HepG2 (cell line): ENCODE data around the gene ZNRD2. TPM values are rescaled to one million over a fixed set of nuclear protein-coding genes. Genes with fewer than 3 reads are reported as not detected.

ENCODE experiments used
- ATF3 ChIP-seq: sonication (generic); formaldehyde crosslinking; IDR thresholded peaks from 2 replicates; pipeline ENCODE4 v1.4.0; 2020; ENCODE audit warnings: missing genetic modification reagents
- ATF5 ChIP-seq: sonication (generic); formaldehyde crosslinking; IDR thresholded peaks from 2 replicates; pipeline ENCODE4 v1.4.0; 2020; ENCODE audit warnings: mild to moderate bottlenecking, low read depth, missing genetic modification reagents
- BRF2 ChIP-seq: sonication (generic); formaldehyde crosslinking; IDR thresholded peaks from 2 replicates; pipeline ENCODE4 v1.8.1; 2022; ENCODE audit warnings: mild to moderate bottlenecking, missing genetic modification reagents
- ELF4 ChIP-seq: sonication (generic); formaldehyde crosslinking; IDR thresholded peaks from 2 replicates; pipeline ENCODE4 v1.5.0; 2020; ENCODE audit warnings: missing genetic modification reagents, mild to moderate bottlenecking, moderate library complexity, borderline replicate concordance
- ELK4 ChIP-seq: sonication (generic); formaldehyde crosslinking; IDR thresholded peaks from 2 replicates; pipeline ENCODE4 v1.9.0; 2021; ENCODE audit warnings: missing genetic modification reagents, borderline replicate concordance
- ETS1 ChIP-seq: sonication (generic); formaldehyde crosslinking; IDR thresholded peaks from 2 replicates; pipeline ENCODE4 v1.4.0; 2020; ENCODE audit warnings: missing genetic modification reagents
- FOXA1 ChIP-seq, 2 experiments: fragments of 450-650 bp in 1 of 2; sonication (generic) in 1 of 2; formaldehyde crosslinking in 1 of 2; IDR thresholded peaks; 2 replicates each; pipeline versions ENCODE4 v1.4.0 to v1.6.1; 2016 to 2020; ENCODE audit warnings: missing genetic modification reagents in 1 of 2
- MXI1 ChIP-seq: IDR thresholded peaks from 3 replicates; pipeline ENCODE4 v1.6.1; 2012; ENCODE audit warnings: low read depth, low read length, inconsistent platforms, borderline replicate concordance
- MYNN ChIP-seq: sonication (generic); formaldehyde crosslinking; IDR thresholded peaks from 2 replicates; pipeline ENCODE4 v1.4.0; 2020; ENCODE audit warnings: mild to moderate bottlenecking, low read depth, missing genetic modification reagents
- NFIB ChIP-seq: sonication (generic); formaldehyde crosslinking; IDR thresholded peaks from 2 replicates; pipeline ENCODE4 v1.9.0; 2021; ENCODE audit warnings: missing genetic modification reagents, mild to moderate bottlenecking, borderline replicate concordance
- NFKB2 ChIP-seq: sonication (generic); formaldehyde crosslinking; IDR thresholded peaks from 2 replicates; pipeline ENCODE4 v1.4.0; 2020; ENCODE audit warnings: missing genetic modification reagents, borderline replicate concordance
- PAF1 ChIP-seq: IDR thresholded peaks from 2 replicates; pipeline ENCODE4 v1.6.1; 2016; ENCODE audit warnings: missing genetic modification reagents, missing compliant biosample characterization
- RFX1 ChIP-seq: fragments of 450-650 bp; IDR thresholded peaks from 2 replicates; pipeline ENCODE4 v1.6.1; 2017
- SKI ChIP-seq: fragments of 450-650 bp; IDR thresholded peaks from one replicate; pipeline ENCODE4 v1.6.1; 2018; ENCODE audit warnings: mild to moderate bottlenecking; ENCODE audit not compliant: partially characterized antibody
- WIZ ChIP-seq: sonication (generic); formaldehyde crosslinking; IDR thresholded peaks from 2 replicates; pipeline ENCODE4 v1.5.1; 2020; ENCODE audit warnings: mild to moderate bottlenecking, missing genetic modification reagents
- ZBTB1 ChIP-seq: sonication (generic); formaldehyde crosslinking; IDR thresholded peaks from 2 replicates; pipeline ENCODE4 v1.4.0; 2020; ENCODE audit warnings: missing genetic modification reagents, borderline replicate concordance
- ZBTB8A ChIP-seq: sonication (generic); formaldehyde crosslinking; IDR thresholded peaks from 2 replicates; pipeline ENCODE4 v1.4.0; 2020; ENCODE audit warnings: mild to moderate bottlenecking, low read depth, missing genetic modification reagents, borderline replicate concordance
- ZMAT3 ChIP-seq: sonication (generic); formaldehyde crosslinking; conservative IDR thresholded peaks from 2 replicates; pipeline ENCODE4 v1.7.0; 2021; ENCODE audit warnings: missing genetic modification reagents
- ZNF543 ChIP-seq: sonication (generic); formaldehyde crosslinking; IDR thresholded peaks from 2 replicates; pipeline ENCODE4 v1.4.0; 2020; ENCODE audit warnings: mild to moderate bottlenecking, missing genetic modification reagents
- ZNF574 ChIP-seq: sonication (generic); formaldehyde crosslinking; IDR thresholded peaks from 2 replicates; pipeline ENCODE4 v1.4.0; 2020; ENCODE audit warnings: missing genetic modification reagents
- ZNF605 ChIP-seq: sonication (generic); formaldehyde crosslinking; IDR thresholded peaks from 2 replicates; pipeline ENCODE4 v1.8.0; 2022; ENCODE audit warnings: mild to moderate bottlenecking, missing genetic modification reagents
- ZNF619 ChIP-seq: sonication (generic); formaldehyde crosslinking; IDR thresholded peaks from 2 replicates; pipeline ENCODE4 v1.4.0; 2020; ENCODE audit warnings: mild to moderate bottlenecking, missing genetic modification reagents
- ZNF772 ChIP-seq: sonication (generic); formaldehyde crosslinking; IDR thresholded peaks from 2 replicates; pipeline ENCODE4 v1.5.0; 2020; ENCODE audit warnings: mild to moderate bottlenecking, missing genetic modification reagents
- polyA plus RNA-seq, 8 experiments: library from polyadenylated mRNA; depleted of rRNA in 3 of 8; stranded (reverse) in 7 of 8; unstranded in 1 of 8; fragments of >200 nt; fragmentation: Illumina TruSeq in 4 of 8; extraction: Trizol in 4 of 8; gene quantifications; 2 replicates each; pipeline versions ENCODE4 v1.2.1 to v1.2.3, GENCODE V29; 2011 to 2016; ENCODE audit warnings: low read depth in 4 of 8, missing spikeins in 1 of 8, mixed read lengths in 1 of 8; ENCODE audit not compliant: insufficient read depth in 1 of 8
- total RNA-seq, 5 experiments: library from RNA; depleted of rRNA; stranded (reverse); fragments of >200 nt; fragmentation: Illumina TruSeq; extraction: Trizol; gene quantifications; 2 replicates each; pipeline ENCODE4 v1.2.3, GENCODE V29; 2016; ENCODE audit warnings: low read depth in 1 of 5

Gene ZNRD2
- total and polyA plus RNA-seq, 2 of the 13 experiments (the other 11 are each of a cell fraction or from before 2014, with no cell fraction given) = 29.2 to 34.0 TPM

GRCh38 chr11:65529475-65530156 lies 40.7 kb upstream of the ZNRD2 start (continued):
- peak; percentile 52; the same call in 1 of the 2 replicates for TF ChIP-seq NFKB2 (CRISPR knock-in tag)
- peak; percentile 63 for TF ChIP-seq ZNF574 (CRISPR knock-in tag)
- TF ChIP-seq ZBTB8A = no peak
- no peak for TF ChIP-seq ZNF619 (CRISPR knock-in tag)
- TF ChIP-seq ELF4 (CRISPR knock-in tag) = no peak
- no peak for TF ChIP-seq ZBTB1
- TF ChIP-seq ETS1 (CRISPR knock-in tag) = no peak
- no peak for TF ChIP-seq PAF1 (CRISPR knock-in tag)
- TF ChIP-seq ZNF772 (CRISPR knock-in tag) = 0 out of 2 replicates have a peak, but pooled peaks have one; percentile 19
- TF ChIP-seq ATF5 = no peak
- TF ChIP-seq ZNF543 (CRISPR knock-in tag) = no peak
- no peak for TF ChIP-seq RFX1
- TF ChIP-seq ELK4 (CRISPR knock-in tag) = no peak
- no peak for TF ChIP-seq WIZ (CRISPR knock-in tag)
- TF ChIP-seq MXI1 = no peak; the same call in 2 of the 3 replicates
- TF ChIP-seq MYNN (CRISPR knock-in tag) = no peak
- TF ChIP-seq ZMAT3 (CRISPR knock-in tag) = no peak
- TF ChIP-seq NFIB (CRISPR knock-in tag) = no peak
- no peak for TF ChIP-seq BRF2
- TF ChIP-seq ZNF605 (CRISPR knock-in tag) = no peak
- TF ChIP-seq SKI = peak; percentile 83
- no peak for TF ChIP-seq ATF3 (CRISPR knock-in tag)
- TF ChIP-seq FOXA1 (IDR thresholded peaks at IDR 0.05) = no peak
- no peak for TF ChIP-seq FOXA1 (CRISPR knock-in tag; IDR thresholded peaks at IDR 0.05)
